HFF-Myc (cell line): ENCODE measurements around the gene GSG1L.

Experiments
- DNase-seq: peaks from one replicate; pipeline ENCODE4 v3.0.0-alpha.2; 2011; ENCODE audit warnings: low read depth; ENCODE audit errors: extremely low read depth
- H3K4me3 ChIP-seq: replicated peaks from 2 replicates; pipeline ENCODE4 v1.5.1; 2011; ENCODE audit warnings: low read depth, mild to moderate bottlenecking, control low read depth, low read length
- TF ChIP-seq, protein P1 (sequence below): IDR thresholded peaks from 2 replicates; pipeline ENCODE4 v1.5.1; 2012; ENCODE audit warnings: mild to moderate bottlenecking, low read depth, low read length, control low read depth; ENCODE audit errors: missing control alignments

GSG1L gene

DNA sequence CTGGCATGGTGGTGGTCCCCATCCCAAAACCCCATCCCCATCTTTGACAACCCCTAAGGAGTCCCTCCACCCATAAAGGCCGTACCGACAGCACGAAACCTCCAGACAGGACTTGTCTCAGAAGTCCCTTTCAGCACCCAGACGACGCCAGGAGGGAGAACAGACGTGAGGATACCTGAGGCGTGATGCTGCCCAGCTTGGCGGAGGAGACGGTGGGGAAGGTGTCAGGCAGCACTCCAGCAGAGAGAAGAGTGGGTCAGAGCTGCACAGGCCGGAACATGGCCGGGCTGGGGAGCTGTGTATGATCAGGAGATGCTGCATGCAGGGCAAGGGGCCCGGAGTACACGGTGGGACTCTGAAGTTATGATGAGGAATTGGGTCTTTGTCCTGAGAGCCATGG is 244.2 kb downstream of the GSG1L start:
- DNase-seq = no peak
- TF ChIP-seq, protein P1, sequence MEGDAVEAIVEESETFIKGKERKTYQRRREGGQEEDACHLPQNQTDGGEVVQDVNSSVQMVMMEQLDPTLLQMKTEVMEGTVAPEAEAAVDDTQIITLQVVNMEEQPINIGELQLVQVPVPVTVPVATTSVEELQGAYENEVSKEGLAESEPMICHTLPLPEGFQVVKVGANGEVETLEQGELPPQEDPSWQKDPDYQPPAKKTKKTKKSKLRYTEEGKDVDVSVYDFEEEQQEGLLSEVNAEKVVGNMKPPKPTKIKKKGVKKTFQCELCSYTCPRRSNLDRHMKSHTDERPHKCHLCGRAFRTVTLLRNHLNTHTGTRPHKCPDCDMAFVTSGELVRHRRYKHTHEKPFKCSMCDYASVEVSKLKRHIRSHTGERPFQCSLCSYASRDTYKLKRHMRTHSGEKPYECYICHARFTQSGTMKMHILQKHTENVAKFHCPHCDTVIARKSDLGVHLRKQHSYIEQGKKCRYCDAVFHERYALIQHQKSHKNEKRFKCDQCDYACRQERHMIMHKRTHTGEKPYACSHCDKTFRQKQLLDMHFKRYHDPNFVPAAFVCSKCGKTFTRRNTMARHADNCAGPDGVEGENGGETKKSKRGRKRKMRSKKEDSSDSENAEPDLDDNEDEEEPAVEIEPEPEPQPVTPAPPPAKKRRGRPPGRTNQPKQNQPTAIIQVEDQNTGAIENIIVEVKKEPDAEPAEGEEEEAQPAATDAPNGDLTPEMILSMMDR = no peak
- no peak overlapping the region for H3K4me3 ChIP-seq

GRCh38 chr16:27818246-27818645 is 245.3 kb downstream of the GSG1L start:
- no peak overlapping the region for H3K4me3 ChIP-seq
- no peak for DNase-seq
- TF ChIP-seq, protein P1 = no peak

DNA sequence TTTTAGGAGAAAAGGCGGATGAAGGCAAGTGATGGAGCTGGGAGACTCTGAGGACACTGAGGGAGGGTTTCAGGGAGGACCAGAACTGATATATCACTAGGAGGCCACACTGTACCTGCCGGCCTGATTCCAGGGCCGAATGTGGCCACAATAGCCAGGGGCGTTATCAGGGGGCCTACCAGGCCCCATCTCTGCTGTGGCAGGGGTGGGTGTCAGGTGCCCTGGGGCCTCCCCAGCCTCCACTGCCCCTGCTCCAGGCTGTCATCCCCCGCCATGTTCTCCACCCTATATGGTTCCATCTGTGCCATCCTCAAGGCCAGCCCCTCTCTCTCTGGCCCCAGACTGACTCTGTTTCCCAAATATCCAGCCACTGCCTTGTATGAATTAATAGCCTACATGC is 246.5 kb downstream of the GSG1L start:
- H3K4me3 ChIP-seq = no peak overlapping the region
- TF ChIP-seq, protein P1 = no peak
- DNase-seq = no peak

DNA sequence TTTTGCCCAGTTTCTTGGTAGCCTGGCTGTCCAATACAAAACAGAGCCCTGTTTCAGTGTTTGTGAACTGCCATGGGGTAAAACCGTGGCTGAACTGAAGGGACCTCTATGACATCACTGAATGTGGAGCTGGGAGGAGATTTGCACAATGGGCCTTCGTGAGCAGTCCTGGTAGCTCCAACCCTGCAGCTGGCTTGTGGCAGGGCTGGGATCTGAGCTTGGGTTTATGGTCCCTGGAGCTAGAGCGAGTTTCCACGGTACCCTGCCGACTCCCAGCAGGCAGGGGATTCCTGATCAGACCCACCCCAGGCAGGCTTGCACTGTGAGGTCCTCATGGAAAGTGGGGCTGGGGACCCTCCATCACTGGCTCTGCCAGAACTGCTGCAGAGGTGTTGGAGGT is 247.0 kb downstream of the GSG1L start:
- TF ChIP-seq, protein P1 = no peak
- no peak for DNase-seq
- no peak overlapping the region for H3K4me3 ChIP-seq

- TF ChIP-seq, protein P1 = no peak
- H3K4me3 ChIP-seq = no peak overlapping the region
These were observed 249.9 kb downstream of the GSG1L start for GRCh38 chr16:27813591-27813990.

DNA sequence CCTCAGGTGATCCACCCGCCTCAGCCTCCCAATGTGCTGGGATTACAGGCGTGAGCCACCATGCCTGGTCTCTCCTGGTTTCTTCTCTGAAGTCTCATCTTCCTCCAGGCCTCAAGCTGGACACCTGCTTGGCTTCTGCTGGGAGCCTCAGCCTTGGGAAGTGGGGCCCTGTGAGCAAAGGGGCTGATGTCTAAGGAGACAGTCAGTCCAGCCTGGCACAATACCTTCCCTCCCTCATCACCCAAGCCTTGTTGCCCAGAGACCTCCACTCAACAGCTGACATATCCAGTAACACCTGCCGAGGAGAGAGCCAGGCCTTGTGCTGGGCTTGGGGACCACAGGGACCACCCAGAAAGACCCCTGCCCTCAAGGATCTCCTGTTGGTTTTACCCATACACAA is 251.6 kb downstream of the GSG1L start:
- DNase-seq = no peak
- TF ChIP-seq, protein P1 = no peak
- no peak overlapping the region for H3K4me3 ChIP-seq

More at GRCh38 chr16:27813591-27813990, 249.9 kb downstream of the GSG1L start:
- no peak for DNase-seq

GRCh38 chr16:27806986-27807385 is 256.5 kb downstream of the GSG1L start:
- DNase-seq = no peak
- H3K4me3 ChIP-seq = no peak overlapping the region
- TF ChIP-seq, protein P1 = no peak
